ENCODE results near the gene POLR1A. TPM values are rescaled to one million over a fixed set of nuclear protein-coding genes. Genes with fewer than 3 reads are reported as not detected.

Gene POLR1A
- total and polyA plus RNA-seq, 2 experiments from 2014 or later = 6.3 to 19.0 TPM

- WGBS (ENCODE audit: low lambda C conversion rate, missing lambda C conversion rate) = 88% methylated on average over 2 of the region's 2 CpGs
- H3K36me3 ChIP-seq (replicated peaks; ENCODE audit: insufficient read depth, low read depth) = peaks cover 12% of the 10 kb centered on the region
These were observed 30.5 kb upstream of the POLR1A start for GRCh38 chr2:86136141-86136540.

GRCh38 chr2:86135653-86136052 is 30.0 kb upstream of the POLR1A start:
- no peaks in the 10 kb centered on the region for H4K20me1 ChIP-seq (ENCODE audit: insufficient read depth, poor library complexity, severe bottlenecking)
- no peak overlapping the region for H3K4me3 ChIP-seq
- H3K79me2 ChIP-seq = no peaks in the 10 kb centered on the region
- H3K27ac ChIP-seq = no peak overlapping the region
- no peak overlapping the region for H3K4me2 ChIP-seq
- DNase-seq (ENCODE audit: low spot score) = no peak
- H3K36me3 ChIP-seq (replicated peaks; ENCODE audit: insufficient read depth, low read depth) = peaks cover 12% of the 10 kb centered on the region
- no peaks in the 10 kb centered on the region for H3K27me3 ChIP-seq
- H3K9me2 ChIP-seq (replicated peaks; ENCODE audit: insufficient read depth) = no peaks in the 10 kb centered on the region
- no peak overlapping the region for H2AFZ ChIP-seq
- H3K9me3 ChIP-seq (ENCODE audit: low read depth) = no peaks in the 10 kb centered on the region
- TF ChIP-seq EZH2phosphoT487 (IDR thresholded peaks at IDR 0.05; ENCODE audit: low read depth, severe bottlenecking, unreplicated experiment) (no peak), EZH2 (IDR thresholded peaks at IDR 0.05; ENCODE audit: borderline replicate concordance) (no peak)
- TF ChIP-seq, protein P1, sequence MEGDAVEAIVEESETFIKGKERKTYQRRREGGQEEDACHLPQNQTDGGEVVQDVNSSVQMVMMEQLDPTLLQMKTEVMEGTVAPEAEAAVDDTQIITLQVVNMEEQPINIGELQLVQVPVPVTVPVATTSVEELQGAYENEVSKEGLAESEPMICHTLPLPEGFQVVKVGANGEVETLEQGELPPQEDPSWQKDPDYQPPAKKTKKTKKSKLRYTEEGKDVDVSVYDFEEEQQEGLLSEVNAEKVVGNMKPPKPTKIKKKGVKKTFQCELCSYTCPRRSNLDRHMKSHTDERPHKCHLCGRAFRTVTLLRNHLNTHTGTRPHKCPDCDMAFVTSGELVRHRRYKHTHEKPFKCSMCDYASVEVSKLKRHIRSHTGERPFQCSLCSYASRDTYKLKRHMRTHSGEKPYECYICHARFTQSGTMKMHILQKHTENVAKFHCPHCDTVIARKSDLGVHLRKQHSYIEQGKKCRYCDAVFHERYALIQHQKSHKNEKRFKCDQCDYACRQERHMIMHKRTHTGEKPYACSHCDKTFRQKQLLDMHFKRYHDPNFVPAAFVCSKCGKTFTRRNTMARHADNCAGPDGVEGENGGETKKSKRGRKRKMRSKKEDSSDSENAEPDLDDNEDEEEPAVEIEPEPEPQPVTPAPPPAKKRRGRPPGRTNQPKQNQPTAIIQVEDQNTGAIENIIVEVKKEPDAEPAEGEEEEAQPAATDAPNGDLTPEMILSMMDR (IDR thresholded peaks at IDR 0.05; ENCODE audit: poor library complexity) = no peak
- H3K4me1 ChIP-seq (ENCODE audit: insufficient read depth) = no peaks in the 10 kb centered on the region
- WGBS (ENCODE audit: low lambda C conversion rate, missing lambda C conversion rate) = 94% methylated on average over 5 of the region's 5 CpGs

More at GRCh38 chr2:86136141-86136540, 30.5 kb upstream of the POLR1A start:
- Histone ChIP-seq H3K9me3 (ENCODE audit: low read depth) (no peaks in the 10 kb centered on the region), H3K4me2 (no peak overlapping the region), H3K4me3 (no peak overlapping the region), H3K9me2 (replicated peaks; ENCODE audit: insufficient read depth) (no peaks in the 10 kb centered on the region), H3K79me2 (no peaks in the 10 kb centered on the region), H3K27me3 (no peaks in the 10 kb centered on the region), H4K20me1 (ENCODE audit: insufficient read depth, poor library complexity, severe bottlenecking) (no peaks in the 10 kb centered on the region), H2AFZ (no peak overlapping the region), H3K4me1 (ENCODE audit: insufficient read depth) (no peaks in the 10 kb centered on the region), H3K27ac (no peak overlapping the region)
- DNase-seq (ENCODE audit: low spot score) = no peak
- TF ChIP-seq EZH2 (IDR thresholded peaks at IDR 0.05; ENCODE audit: borderline replicate concordance) = no peak
- TF ChIP-seq EZH2phosphoT487 (IDR thresholded peaks at IDR 0.05; ENCODE audit: low read depth, severe bottlenecking, unreplicated experiment) = no peak
- TF ChIP-seq, protein P1 (IDR thresholded peaks at IDR 0.05; ENCODE audit: poor library complexity) = no peak

DNA sequence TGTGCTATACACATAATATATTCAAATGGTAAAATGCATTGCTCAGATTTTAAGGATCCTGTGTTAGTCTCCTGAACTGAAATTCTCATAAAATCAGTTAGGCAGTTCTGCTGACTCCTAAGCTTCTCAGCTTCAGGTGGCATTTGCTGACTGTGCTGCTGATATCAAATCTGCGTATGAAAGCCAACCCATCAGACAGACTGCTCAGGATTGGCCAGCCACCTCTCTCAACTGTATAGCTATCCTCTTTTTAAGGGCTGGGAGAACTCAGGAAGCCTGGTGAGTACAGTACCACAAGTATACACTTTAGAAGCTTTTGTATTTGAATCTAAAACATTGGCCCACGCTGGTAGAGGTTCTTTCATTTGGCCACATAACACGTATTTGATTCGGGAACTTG is 29.0 kb upstream of the POLR1A start:
- Histone ChIP-seq H3K4me2 (no peak overlapping the region), H3K9me3 (ENCODE audit: low read depth) (no peaks in the 10 kb centered on the region), H3K36me3 (replicated peaks; ENCODE audit: insufficient read depth, low read depth) (peaks cover 12% of the 10 kb centered on the region), H3K27ac (no peak overlapping the region), H4K20me1 (ENCODE audit: insufficient read depth, poor library complexity, severe bottlenecking) (no peaks in the 10 kb centered on the region), H3K9me2 (replicated peaks; ENCODE audit: insufficient read depth) (no peaks in the 10 kb centered on the region), H2AFZ (no peak overlapping the region), H3K4me3 (no peak overlapping the region), H3K79me2 (no peaks in the 10 kb centered on the region), H3K4me1 (ENCODE audit: insufficient read depth) (no peaks in the 10 kb centered on the region), H3K27me3 (no peaks in the 10 kb centered on the region)
- WGBS (ENCODE audit: low lambda C conversion rate, missing lambda C conversion rate) = 97% methylated on average over 4 of the region's 4 CpGs
- DNase-seq (ENCODE audit: low spot score) = no peak
- TF ChIP-seq EZH2phosphoT487 (IDR thresholded peaks at IDR 0.05; ENCODE audit: low read depth, severe bottlenecking, unreplicated experiment) (no peak), EZH2 (IDR thresholded peaks at IDR 0.05; ENCODE audit: borderline replicate concordance) (no peak)
- TF ChIP-seq, protein P1 (IDR thresholded peaks at IDR 0.05; ENCODE audit: poor library complexity) = no peak

GRCh38 chr2:86124683-86125082 is 19.0 kb upstream of the POLR1A start:
- Histone ChIP-seq H3K27me3 (no peaks in the 10 kb centered on the region), H3K4me3 (no peak overlapping the region), H4K20me1 (ENCODE audit: insufficient read depth, poor library complexity, severe bottlenecking) (no peaks in the 10 kb centered on the region), H3K79me2 (peaks cover 2% of the 10 kb centered on the region), H3K9me2 (replicated peaks; ENCODE audit: insufficient read depth) (no peaks in the 10 kb centered on the region), H3K36me3 (replicated peaks; ENCODE audit: insufficient read depth, low read depth) (peaks cover 12% of the 10 kb centered on the region), H2AFZ (no peak overlapping the region), H3K4me2 (no peak overlapping the region), H3K27ac (no peak overlapping the region), H3K4me1 (ENCODE audit: insufficient read depth) (no peaks in the 10 kb centered on the region), H3K9me3 (ENCODE audit: low read depth) (no peaks in the 10 kb centered on the region)
- no peak for DNase-seq (ENCODE audit: low spot score)
- TF ChIP-seq EZH2 (IDR thresholded peaks at IDR 0.05; ENCODE audit: borderline replicate concordance) = no peak
- TF ChIP-seq, protein P1 (IDR thresholded peaks at IDR 0.05; ENCODE audit: poor library complexity) = no peak
- no peak for TF ChIP-seq EZH2phosphoT487 (IDR thresholded peaks at IDR 0.05; ENCODE audit: low read depth, severe bottlenecking, unreplicated experiment)
- WGBS (ENCODE audit: low lambda C conversion rate, missing lambda C conversion rate) = 86% methylated on average over 5 of the region's 5 CpGs
